Daoy (cell line): ENCODE data around the gene AMOTL1. TPM values are rescaled to one million over a fixed set of nuclear protein-coding genes. Genes with fewer than 3 reads are reported as not detected.

Experiments used
- DNase-seq: peaks from one replicate; pipeline ENCODE4 v3.0.0-alpha.2; 2015; ENCODE audit warnings: low read depth
- total RNA-seq: library from RNA; depleted of rRNA; stranded (reverse); fragments of >200 nt; shearing (Covaris generic); gene quantifications from 2 replicates; pipeline ENCODE4 v1.2.3, GENCODE V29; 2014

The AMOTL1 gene
- total RNA-seq, 1 experiment from 2014 or later = 16.2 TPM

GRCh38 chr11:94742665-94743064 is 25.5 kb upstream of the AMOTL1 start:
- no peak for DNase-seq

GRCh38 chr11:94746721-94747120 is 21.4 kb upstream of the AMOTL1 start:
- DNase-seq = no peak

- DNase-seq = no peak
These were observed 21.0 kb upstream of the AMOTL1 start for GRCh38 chr11:94747146-94747545.

GRCh38 chr11:94747601-94748041 is 20.5 kb upstream of the AMOTL1 start:
- DNase-seq = no peak

GRCh38 chr11:94749369-94749768 is 18.8 kb upstream of the AMOTL1 start:
- no peak for DNase-seq

GRCh38 chr11:94750319-94751217 is 17.6 kb upstream of the AMOTL1 start:
- no peak for DNase-seq

- no peak for DNase-seq
These were observed 16.9 kb upstream of the AMOTL1 start for GRCh38 chr11:94751218-94751609.

GRCh38 chr11:94751786-94752185 is 16.4 kb upstream of the AMOTL1 start:
- DNase-seq = no peak

- no peak for DNase-seq
These were observed 14.5 kb upstream of the AMOTL1 start for GRCh38 chr11:94753630-94754029.

GRCh38 chr11:94754335-94754734 is 13.8 kb upstream of the AMOTL1 start:
- no peak for DNase-seq

GRCh38 chr11:94754819-94755218 is 13.3 kb upstream of the AMOTL1 start:
- DNase-seq = no peak

- no peak for DNase-seq
These were observed 12.7 kb upstream of the AMOTL1 start for GRCh38 chr11:94755494-94755893.

- DNase-seq = no peak
These were observed 11.0 kb upstream of the AMOTL1 start for GRCh38 chr11:94757037-94757735.

GRCh38 chr11:94758666-94759065 is 9.5 kb upstream of the AMOTL1 start:
- DNase-seq = no peak

- no peak for DNase-seq
These were observed 8.6 kb upstream of the AMOTL1 start for GRCh38 chr11:94759522-94759921.

GRCh38 chr11:94760296-94760695 is 7.9 kb upstream of the AMOTL1 start:
- no peak for DNase-seq

- DNase-seq = no peak
These were observed 5.9 kb upstream of the AMOTL1 start for GRCh38 chr11:94762208-94762607.

GRCh38 chr11:94762995-94763394 is 5.2 kb upstream of the AMOTL1 start:
- DNase-seq = no peak

- DNase-seq = no peak
These were observed 1.4 kb upstream of the AMOTL1 start for GRCh38 chr11:94766713-94767206.

GRCh38 chr11:94767291-94767690 is 865 bp upstream of the AMOTL1 start:
- DNase-seq = no peak

- DNase-seq = peak; percentile 46
These were observed 716 bp downstream of the AMOTL1 start for GRCh38 chr11:94768602-94769541.

GRCh38 chr11:94769880-94770279 is 1.7 kb downstream of the AMOTL1 start:
- no peak for DNase-seq
